Measurements from ENCODE around the gene NUDC. TPM values are rescaled to one million over a fixed set of nuclear protein-coding genes. Genes with fewer than 3 reads are reported as not detected.

NUDC gene
- total and polyA plus RNA-seq, 9 of the 15 experiments (the other 6 are each of a cell fraction or from before 2014, with no cell fraction given), result 9.8 to 234 (median 149) TPM

GRCh38 chr1:26921540-26922430 is at the start of gene NUDC (continued):
- TF ChIP-seq MTA1 (IDR thresholded peaks at IDR 0.05; ENCODE audit: borderline replicate concordance) (no peak), NFE2L1 (tag; IDR thresholded peaks at IDR 0.05; ENCODE audit: borderline replicate concordance, low read depth) (no peak), TCFL5 (CRISPR knock-in tag; conservative IDR thresholded peaks at IDR 0.05) (no peak), ZNF551 (CRISPR knock-in tag; IDR thresholded peaks at IDR 0.05) (no peak), LARP7 (IDR thresholded peaks at IDR 0.05) (no peak), FOS (IDR thresholded peaks at IDR 0.05; ENCODE audit: extremely low read depth, insufficient read length) (peak; percentile 93), CUX1 (CRISPR knock-in tag; IDR thresholded peaks at IDR 0.05) (peak; percentile 43; the same call in 1 of the 2 replicates), CHAMP1 (IDR thresholded peaks at IDR 0.05) (no peak), EWSR1 (IDR thresholded peaks at IDR 0.05; ENCODE audit: borderline replicate concordance, low read depth, partially characterized antibody) (no peak), ZNF707 (CRISPR knock-in tag; conservative IDR thresholded peaks at IDR 0.05) (no peak), ZKSCAN1 (IDR thresholded peaks at IDR 0.05; ENCODE audit: low read depth, low read length) (no peak)
- TF ChIP-seq, protein P1, sequence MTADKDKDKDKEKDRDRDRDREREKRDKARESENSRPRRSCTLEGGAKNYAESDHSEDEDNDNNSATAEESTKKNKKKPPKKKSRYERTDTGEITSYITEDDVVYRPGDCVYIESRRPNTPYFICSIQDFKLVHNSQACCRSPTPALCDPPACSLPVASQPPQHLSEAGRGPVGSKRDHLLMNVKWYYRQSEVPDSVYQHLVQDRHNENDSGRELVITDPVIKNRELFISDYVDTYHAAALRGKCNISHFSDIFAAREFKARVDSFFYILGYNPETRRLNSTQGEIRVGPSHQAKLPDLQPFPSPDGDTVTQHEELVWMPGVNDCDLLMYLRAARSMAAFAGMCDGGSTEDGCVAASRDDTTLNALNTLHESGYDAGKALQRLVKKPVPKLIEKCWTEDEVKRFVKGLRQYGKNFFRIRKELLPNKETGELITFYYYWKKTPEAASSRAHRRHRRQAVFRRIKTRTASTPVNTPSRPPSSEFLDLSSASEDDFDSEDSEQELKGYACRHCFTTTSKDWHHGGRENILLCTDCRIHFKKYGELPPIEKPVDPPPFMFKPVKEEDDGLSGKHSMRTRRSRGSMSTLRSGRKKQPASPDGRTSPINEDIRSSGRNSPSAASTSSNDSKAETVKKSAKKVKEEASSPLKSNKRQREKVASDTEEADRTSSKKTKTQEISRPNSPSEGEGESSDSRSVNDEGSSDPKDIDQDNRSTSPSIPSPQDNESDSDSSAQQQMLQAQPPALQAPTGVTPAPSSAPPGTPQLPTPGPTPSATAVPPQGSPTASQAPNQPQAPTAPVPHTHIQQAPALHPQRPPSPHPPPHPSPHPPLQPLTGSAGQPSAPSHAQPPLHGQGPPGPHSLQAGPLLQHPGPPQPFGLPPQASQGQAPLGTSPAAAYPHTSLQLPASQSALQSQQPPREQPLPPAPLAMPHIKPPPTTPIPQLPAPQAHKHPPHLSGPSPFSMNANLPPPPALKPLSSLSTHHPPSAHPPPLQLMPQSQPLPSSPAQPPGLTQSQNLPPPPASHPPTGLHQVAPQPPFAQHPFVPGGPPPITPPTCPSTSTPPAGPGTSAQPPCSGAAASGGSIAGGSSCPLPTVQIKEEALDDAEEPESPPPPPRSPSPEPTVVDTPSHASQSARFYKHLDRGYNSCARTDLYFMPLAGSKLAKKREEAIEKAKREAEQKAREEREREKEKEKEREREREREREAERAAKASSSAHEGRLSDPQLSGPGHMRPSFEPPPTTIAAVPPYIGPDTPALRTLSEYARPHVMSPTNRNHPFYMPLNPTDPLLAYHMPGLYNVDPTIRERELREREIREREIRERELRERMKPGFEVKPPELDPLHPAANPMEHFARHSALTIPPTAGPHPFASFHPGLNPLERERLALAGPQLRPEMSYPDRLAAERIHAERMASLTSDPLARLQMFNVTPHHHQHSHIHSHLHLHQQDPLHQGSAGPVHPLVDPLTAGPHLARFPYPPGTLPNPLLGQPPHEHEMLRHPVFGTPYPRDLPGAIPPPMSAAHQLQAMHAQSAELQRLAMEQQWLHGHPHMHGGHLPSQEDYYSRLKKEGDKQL (CRISPR knock-in tag; IDR thresholded peaks at IDR 0.05; ENCODE audit: borderline replicate concordance), result 0 out of 2 replicates have a peak, but pooled peaks have one; percentile 70
